HG03521 (cell line): ENCODE measurements around the gene CACNA2D1.

Source experiments
- ATAC-seq: cut with Tn5 transposase; IDR thresholded peaks from one replicate; pipeline ENCODE4 v1.9.1; 2021; ENCODE audit warnings: mild to moderate bottlenecking, moderate library complexity; ENCODE audit not compliant: unreplicated experiment

Gene CACNA2D1

GRCh38 chr7:82289152-82289535, 154.4 kb downstream of the CACNA2D1 start:
- no peak for ATAC-seq

- ATAC-seq = no peak
Measured at GRCh38 chr7:82286798-82287140, 156.8 kb downstream of the CACNA2D1 start.

- no peak for ATAC-seq
Measured at GRCh38 chr7:82286096-82286797, 157.3 kb downstream of the CACNA2D1 start.

GRCh38 chr7:82284936-82285519, 158.5 kb downstream of the CACNA2D1 start:
- no peak for ATAC-seq

- no peak for ATAC-seq
Measured at GRCh38 chr7:82275342-82275741, 168.2 kb downstream of the CACNA2D1 start.

GRCh38 chr7:82274681-82275080, 168.9 kb downstream of the CACNA2D1 start:
- ATAC-seq = no peak

GRCh38 chr7:82273886-82274285, 169.7 kb downstream of the CACNA2D1 start:
- ATAC-seq = no peak

- no peak for ATAC-seq
Measured at GRCh38 chr7:82270870-82271269, 172.7 kb downstream of the CACNA2D1 start.

GRCh38 chr7:82268632-82269031, 174.9 kb downstream of the CACNA2D1 start:
- ATAC-seq = no peak

GRCh38 chr7:82266081-82266480, 177.5 kb downstream of the CACNA2D1 start:
- ATAC-seq = no peak

- no peak for ATAC-seq
Measured at GRCh38 chr7:82264783-82265305, 178.7 kb downstream of the CACNA2D1 start.

- ATAC-seq = no peak
Measured at GRCh38 chr7:82263920-82264782, 179.4 kb downstream of the CACNA2D1 start.

GRCh38 chr7:82258181-82258580, 185.4 kb downstream of the CACNA2D1 start:
- no peak for ATAC-seq

GRCh38 chr7:82257118-82257695, 186.4 kb downstream of the CACNA2D1 start:
- no peak for ATAC-seq

GRCh38 chr7:82255706-82256105, 187.9 kb downstream of the CACNA2D1 start:
- ATAC-seq = no peak

GRCh38 chr7:82250598-82250997, 193.0 kb downstream of the CACNA2D1 start:
- no peak for ATAC-seq

GRCh38 chr7:82249979-82250378, 193.6 kb downstream of the CACNA2D1 start:
- no peak for ATAC-seq

- no peak for ATAC-seq
Measured at GRCh38 chr7:82247814-82248433, 195.7 kb downstream of the CACNA2D1 start.

- ATAC-seq = no peak
Measured at GRCh38 chr7:82244947-82245517, 198.5 kb downstream of the CACNA2D1 start.

GRCh38 chr7:82241356-82241755, 202.2 kb downstream of the CACNA2D1 start:
- ATAC-seq = no peak

GRCh38 chr7:82235713-82236112, 207.9 kb downstream of the CACNA2D1 start:
- ATAC-seq = no peak
